Tongue (tissue), 2 donors: ENCODE results near the gene SPARCL1. TPM values are rescaled to one million over a fixed set of nuclear protein-coding genes. Genes with fewer than 3 reads are reported as not detected.
"Not testable (repeated sequence)": the region's sequence is repeated elsewhere in the genome, so short reads cannot be mapped to it uniquely, and the experiment has no call there.

ENCODE experiments used
- DNase-seq: peaks from one replicate; pipeline ENCODE4 v3.0.0-alpha.2; 2015
- total RNA-seq: library from RNA; depleted of rRNA; stranded (reverse); fragments of >200 nt; gene quantifications from one replicate; pipeline ENCODE4 v1.2.3, GENCODE V29; 2014

Gene SPARCL1
- total RNA-seq, 1 donor from 2014 or later = 395 TPM

- no peak for DNase-seq
Measured at GRCh38 chr4:87499403-87500091, 29.6 kb downstream of the SPARCL1 start.

GRCh38 chr4:87498446-87498900 is 30.7 kb downstream of the SPARCL1 start:
- DNase-seq = peak; percentile 79

- no peak for DNase-seq
Measured at GRCh38 chr4:87497578-87497977, 31.6 kb downstream of the SPARCL1 start.

GRCh38 chr4:87497159-87497558 is 32.0 kb downstream of the SPARCL1 start:
- no peak for DNase-seq

GRCh38 chr4:87493115-87493514 is 36.1 kb downstream of the SPARCL1 start:
- DNase-seq = no peak

GRCh38 chr4:87491851-87492250 is 37.3 kb downstream of the SPARCL1 start:
- not testable (repeated sequence) for DNase-seq

- no peak for DNase-seq
Measured at GRCh38 chr4:87491436-87491835, 37.7 kb downstream of the SPARCL1 start.

- DNase-seq = no peak
Measured at GRCh38 chr4:87490664-87491369, 38.4 kb downstream of the SPARCL1 start.

- no peak for DNase-seq
Measured at GRCh38 chr4:87489678-87490077, 39.5 kb downstream of the SPARCL1 start.

GRCh38 chr4:87488666-87489065 is 40.5 kb downstream of the SPARCL1 start:
- not testable (repeated sequence) for DNase-seq

GRCh38 chr4:87483247-87483646 is 45.9 kb downstream of the SPARCL1 start:
- DNase-seq = not testable (repeated sequence)

- DNase-seq = no peak
Measured at GRCh38 chr4:87481377-87481776, 47.8 kb downstream of the SPARCL1 start.

- no peak for DNase-seq
Measured at GRCh38 chr4:87478732-87479250, 50.4 kb downstream of the SPARCL1 start.

- DNase-seq = no peak
Measured at GRCh38 chr4:87476934-87477333, 52.2 kb downstream of the SPARCL1 start.

- DNase-seq = no peak
Measured at GRCh38 chr4:87469390-87469789, 59.8 kb downstream of the SPARCL1 start.

- peak; percentile 70 for DNase-seq
Measured at GRCh38 chr4:87465739-87466366, 63.3 kb downstream of the SPARCL1 start.

- no peak for DNase-seq
Measured at GRCh38 chr4:87462102-87462501, 67.1 kb downstream of the SPARCL1 start.

- no peak for DNase-seq
Measured at GRCh38 chr4:87461281-87461700, 67.9 kb downstream of the SPARCL1 start.

GRCh38 chr4:87458913-87459312 is 70.3 kb downstream of the SPARCL1 start:
- DNase-seq = no peak

- DNase-seq = no peak
Measured at GRCh38 chr4:87451537-87451936, 77.6 kb downstream of the SPARCL1 start.

- not testable (repeated sequence) for DNase-seq
Measured at GRCh38 chr4:87446375-87446774, 82.8 kb downstream of the SPARCL1 start.

GRCh38 chr4:87445964-87446363 is 83.2 kb downstream of the SPARCL1 start:
- no peak for DNase-seq

GRCh38 chr4:87444741-87445140 is 84.4 kb downstream of the SPARCL1 start:
- DNase-seq = no peak
